T-helper 17 cell (primary cell): Measurements from ENCODE around the gene CCDC184. TPM values are rescaled to one million over a fixed set of nuclear protein-coding genes. Genes with fewer than 3 reads are reported as not detected.

Source experiments
- total RNA-seq, 4 donors: library from RNA in 2 of 4; stranded (reverse) in 2 of 4; gene quantifications; one replicate each; pipeline ENCODE4 v1.2.3 and lab custom pipeline; 2022 to 2026

The CCDC184 gene
- total RNA-seq, 2 donors from 2014 or later = 7.5 to 8.6 TPM

Other genes with a start within 250 kb of the CCDC184 start
- 10 to 100 TPM; 17.5 to 20.5 TPM for gene TMEM106C, start 220.0 kb upstream of the CCDC184 start, total RNA-seq
- gene COL2A1, start 179.2 kb upstream of the CCDC184 start, total RNA-seq = not detected
- 10 to 100 TPM; 26.9 to 33.8 TPM for gene SENP1, start 77.6 kb upstream of the CCDC184 start, total RNA-seq
- gene PFKM, start 64.3 kb upstream of the CCDC184 start, total RNA-seq = 10 to 100 TPM; 19.6 to 19.9 TPM
- 10 to 100 TPM; 39.0 to 59.6 TPM for gene ASB8, start 26.1 kb upstream of the CCDC184 start, total RNA-seq
- gene OR10AD1, start 19.6 kb downstream of the CCDC184 start, total RNA-seq = not detected
- 10 to 100 TPM; 18.4 to 27.1 TPM for gene ZNF641, start 167.3 kb downstream of the CCDC184 start, total RNA-seq